Mesendoderm (in vitro differentiated cells): Measurements from ENCODE around the gene OSTC.
"Not testable (repeated sequence)": the region's sequence is repeated elsewhere in the genome, so short reads cannot be mapped to it uniquely, and the experiment has no call there.

Experiments used
- DNase-seq: peaks from one replicate; pipeline ENCODE4 v3.0.0; 2013
- H2AK5ac ChIP-seq: 2 replicates; pipeline ENCODE4 v1.6.1; 2013; ENCODE audit warnings: low read length, inconsistent platforms
- H2BK120ac ChIP-seq: 2 replicates; pipeline ENCODE4 v1.6.1; 2013; ENCODE audit warnings: low read depth, mild to moderate bottlenecking, low read length, moderate library complexity, mixed read lengths
- H2BK15ac ChIP-seq: replicated peaks from 2 replicates; pipeline ENCODE4 v1.6.1; 2013; ENCODE audit warnings: low read depth, mild to moderate bottlenecking, moderate library complexity
- H2BK5ac ChIP-seq: 2 replicates; pipeline ENCODE4 v1.6.1; 2013; ENCODE audit warnings: low read length, inconsistent platforms
- H3K18ac ChIP-seq: 2 replicates; pipeline ENCODE4 v1.6.1; 2013; ENCODE audit warnings: mild to moderate bottlenecking, low read length, mixed read lengths
- H3K23ac ChIP-seq: one replicate; pipeline ENCODE4 v1.6.1; 2013; ENCODE audit warnings: low read length
- H3K27ac ChIP-seq: 2 replicates; pipeline ENCODE4 v1.5.1; 2013; ENCODE audit warnings: low read depth, mild to moderate bottlenecking, inconsistent platforms, low read length, moderate library complexity
- H3K27me3 ChIP-seq: 2 replicates; pipeline ENCODE4 v1.6.1; 2013; ENCODE audit warnings: low read length, control low read depth, mild to moderate bottlenecking, inconsistent platforms; ENCODE audit not compliant: insufficient read depth, poor library complexity
- H3K36me3 ChIP-seq: 2 replicates; pipeline ENCODE4 v1.6.1; 2013; ENCODE audit warnings: low read length, inconsistent platforms; ENCODE audit not compliant: control insufficient read depth, insufficient read depth
- H3K4ac ChIP-seq: one replicate; pipeline ENCODE4 v1.6.1; 2013; ENCODE audit warnings: low read depth, mild to moderate bottlenecking, low read length, moderate library complexity
- H3K4me1 ChIP-seq: 2 replicates; pipeline ENCODE4 v1.6.1; 2013; ENCODE audit warnings: low read depth, low read length, inconsistent platforms; ENCODE audit not compliant: control insufficient read depth
- H3K4me2 ChIP-seq: 2 replicates; pipeline ENCODE4 v1.6.1; 2013; ENCODE audit warnings: low read length
- H3K4me3 ChIP-seq: 2 replicates; pipeline ENCODE4 v1.5.1; 2013; ENCODE audit warnings: mild to moderate bottlenecking, low read length
- H3K56ac ChIP-seq: one replicate; pipeline ENCODE4 v1.6.1; 2013; ENCODE audit warnings: low read length
- H3K79me1 ChIP-seq: 2 replicates; pipeline ENCODE4 v1.6.1; 2013; ENCODE audit warnings: low read length, inconsistent platforms
- H3K79me2 ChIP-seq: 2 replicates; pipeline ENCODE4 v1.6.1; 2013; ENCODE audit warnings: mild to moderate bottlenecking, low read length; ENCODE audit not compliant: control insufficient read depth, insufficient read depth
- H3K9ac ChIP-seq: 2 replicates; pipeline ENCODE4 v1.6.1; 2013; ENCODE audit warnings: low read length, inconsistent platforms
- H4K5ac ChIP-seq: one replicate; pipeline ENCODE4 v1.6.1; 2013; ENCODE audit warnings: low read length
- H4K8ac ChIP-seq: one replicate; pipeline ENCODE4 v1.6.1; 2013; ENCODE audit warnings: low read depth, mild to moderate bottlenecking, control low read depth, low read length, moderate library complexity
- WGBS: extraction: QIAGEN DNeasy Blood & Tissue Kit; methylation state at CpG from one replicate; pipeline ENCODE4 v1.1.7; 2013; ENCODE audit warnings: low lambda C conversion rate, missing lambda C conversion rate; ENCODE audit not compliant: insufficient coverage; ENCODE audit errors: extremely low coverage; 5-methylcytosine and 5-hydroxymethylcytosine counted together

Gene OSTC

GRCh38 chr4:108709234-108709633 is 58.8 kb downstream of the OSTC start:
- peak; percentile 29 for DNase-seq
- Histone ChIP-seq H3K9ac (no peak overlapping the region), H3K79me2 (no peaks in the 10 kb centered on the region), H2BK5ac (no peak overlapping the region), H3K4me1 (no peaks in the 10 kb centered on the region), H3K4me2 (no peak overlapping the region), H3K23ac (no peak overlapping the region), H3K27ac (no peak overlapping the region), H3K4ac (peak overlapping the region; percentile 71), H3K36me3 (no peaks in the 10 kb centered on the region), H4K5ac (no peak overlapping the region), H3K27me3 (no peaks in the 10 kb centered on the region), H2AK5ac (no peak overlapping the region), H3K56ac (no peak overlapping the region), H3K18ac (no peak overlapping the region), H2BK120ac (no peak overlapping the region), H4K8ac (no peak overlapping the region), H2BK15ac (no peak overlapping the region), H3K4me3 (no peak overlapping the region), H3K79me1 (no peaks in the 10 kb centered on the region)
- no CpG with 5 or more reads among the region's 10 CpGs for WGBS

- WGBS: no CpG with 5 or more reads among the region's 7 CpGs
- Histone ChIP-seq H3K56ac (no peak overlapping the region), H2BK15ac (no peak overlapping the region), H2BK120ac (peak overlapping the region; percentile 61), H3K27me3 (no peaks in the 10 kb centered on the region), H4K8ac (no peak overlapping the region), H3K9ac (no peak overlapping the region), H3K36me3 (no peaks in the 10 kb centered on the region), H2AK5ac (no peak overlapping the region), H3K27ac (no peak overlapping the region), H4K5ac (no peak overlapping the region), H3K23ac (no peak overlapping the region), H3K4me3 (no peak overlapping the region), H3K18ac (no peak overlapping the region), H3K79me1 (no peaks in the 10 kb centered on the region), H3K79me2 (no peaks in the 10 kb centered on the region), H3K4me1 (no peaks in the 10 kb centered on the region), H2BK5ac (no peak overlapping the region), H3K4me2 (no peak overlapping the region), H3K4ac (no peak overlapping the region)
- no peak for DNase-seq
Observed at GRCh38 chr4:108709722-108710121, 59.3 kb downstream of the OSTC start.

- H3K27ac ChIP-seq, H3K4me1 ChIP-seq, H3K27me3 ChIP-seq, H3K79me1 ChIP-seq, H2AK5ac ChIP-seq, H2BK15ac ChIP-seq, H3K79me2 ChIP-seq, H3K23ac ChIP-seq, H3K4ac ChIP-seq, H2BK120ac ChIP-seq, H2BK5ac ChIP-seq, H4K8ac ChIP-seq, H3K18ac ChIP-seq, H3K4me3 ChIP-seq, H3K36me3 ChIP-seq, H3K4me2 ChIP-seq, H3K9ac ChIP-seq, H3K56ac ChIP-seq, H4K5ac ChIP-seq: not testable (repeated sequence)
- DNase-seq: peak; percentile 57
- WGBS: no CpG with 5 or more reads among the region's 7 CpGs
Observed at GRCh38 chr4:108710578-108710977, 60.2 kb downstream of the OSTC start.

- Histone ChIP-seq H3K79me2 (no peaks in the 10 kb centered on the region), H3K9ac (no peak overlapping the region), H3K4ac (peak overlapping the region; percentile 55), H3K23ac (no peak overlapping the region), H3K27me3 (no peaks in the 10 kb centered on the region), H3K4me1 (peaks cover 2% of the 10 kb centered on the region), H3K36me3 (no peaks in the 10 kb centered on the region), H4K8ac (no peak overlapping the region), H2BK120ac (peak overlapping the region; percentile 28), H4K5ac (no peak overlapping the region), H3K4me3 (no peak overlapping the region), H3K56ac (no peak overlapping the region), H2BK15ac (no peak overlapping the region), H3K18ac (peak overlapping the region; percentile 87), H2BK5ac (no peak overlapping the region), H3K79me1 (no peaks in the 10 kb centered on the region), H3K4me2 (no peak overlapping the region), H3K27ac (peak overlapping the region; percentile 83), H2AK5ac (no peak overlapping the region)
- no CpG with 5 or more reads among the region's 4 CpGs for WGBS
- peak; percentile 81 for DNase-seq
Observed at GRCh38 chr4:108714880-108715279, 64.5 kb downstream of the OSTC start.

- Histone ChIP-seq H2BK5ac (no peak overlapping the region), H3K9ac (no peak overlapping the region), H3K27me3 (no peaks in the 10 kb centered on the region), H3K79me1 (no peaks in the 10 kb centered on the region), H4K8ac (no peak overlapping the region), H3K4ac (no peak overlapping the region), H3K23ac (no peak overlapping the region), H3K56ac (no peak overlapping the region), H3K27ac (no peak overlapping the region), H4K5ac (no peak overlapping the region), H2AK5ac (no peak overlapping the region), H2BK120ac (no peak overlapping the region), H3K79me2 (no peaks in the 10 kb centered on the region), H3K4me2 (no peak overlapping the region), H3K4me1 (peaks cover 2% of the 10 kb centered on the region), H2BK15ac (no peak overlapping the region), H3K18ac (no peak overlapping the region), H3K36me3 (no peaks in the 10 kb centered on the region), H3K4me3 (no peak overlapping the region)
- DNase-seq: no peak
- no CpG with 5 or more reads among the region's 2 CpGs for WGBS
Observed at GRCh38 chr4:108716340-108716739, 65.9 kb downstream of the OSTC start.

- Histone ChIP-seq H3K23ac (no peak overlapping the region), H2AK5ac (no peak overlapping the region), H3K4me2 (no peak overlapping the region), H3K4me1 (peaks cover 2% of the 10 kb centered on the region), H3K4ac (no peak overlapping the region), H3K18ac (no peak overlapping the region), H2BK120ac (no peak overlapping the region), H3K9ac (no peak overlapping the region), H3K79me2 (no peaks in the 10 kb centered on the region), H3K27me3 (no peaks in the 10 kb centered on the region), H3K4me3 (no peak overlapping the region), H3K79me1 (no peaks in the 10 kb centered on the region), H3K27ac (no peak overlapping the region), H4K5ac (no peak overlapping the region), H3K36me3 (no peaks in the 10 kb centered on the region), H2BK15ac (peak overlapping the region; percentile 14), H2BK5ac (no peak overlapping the region), H3K56ac (no peak overlapping the region), H4K8ac (no peak overlapping the region)
- WGBS: no CpG with 5 or more reads among the region's 2 CpGs
- DNase-seq: no peak
Observed at GRCh38 chr4:108717386-108717785, 67.0 kb downstream of the OSTC start.
